WTC11 (cell line): Measurements from ENCODE around the gene PDE4B. TPM values are rescaled to one million over a fixed set of nuclear protein-coding genes. Genes with fewer than 3 reads are reported as not detected.

ENCODE experiments used
- ATAC-seq: fragments of 200-7000 bp; cut with Tn5 transposase; 2 replicates; pipeline ENCODE4 v1.10.0; 2021; ENCODE audit warnings: mild to moderate bottlenecking, moderate library complexity
- CTCF ChIA-PET: fragments of 300-600 bp; sonication (Branson Sonifier 250); formaldehyde crosslinking; loops from one replicate; lab custom pipeline; 2021; ENCODE audit warnings: antibody characterized with exemption; lab: Charles Lee
- POLR2A ChIA-PET: fragments of 350-600 bp; sonication (Branson Sonifier 250); formaldehyde crosslinking; loops from one replicate; lab custom pipeline; 2021; ENCODE audit warnings: antibody characterized with exemption; lab: Charles Lee
- DNase-seq: peaks from one replicate; pipeline ENCODE4 v3.0.0; 2021; ENCODE audit warnings: low spot score
- H3K27ac Mint-ChIP-seq: 2 replicates; pipeline ENCODE4 v1.8.0; 2021; ENCODE audit warnings: mixed read lengths
- H3K27me3 Mint-ChIP-seq: 2 replicates; pipeline ENCODE4 v1.8.0; 2021; ENCODE audit warnings: low read depth, mild to moderate bottlenecking, moderate library complexity, mixed read lengths
- H3K36me3 Mint-ChIP-seq: 2 replicates; pipeline ENCODE4 v1.8.0; 2021; ENCODE audit warnings: mixed read lengths
- H3K4me1 Mint-ChIP-seq: 2 replicates; pipeline ENCODE4 v1.8.0; 2022; ENCODE audit warnings: mixed read lengths
- H3K4me3 Mint-ChIP-seq: 2 replicates; pipeline ENCODE4 v1.8.0; 2021; ENCODE audit warnings: mild to moderate bottlenecking, moderate library complexity, mixed read lengths
- H3K9me3 Mint-ChIP-seq: 2 replicates; pipeline ENCODE4 v1.8.0; 2021; ENCODE audit warnings: mixed read lengths
- CBFB ChIP-seq: sonication (generic); formaldehyde crosslinking; IDR thresholded peaks from 2 replicates; pipeline ENCODE4 v1.8.1; 2022; ENCODE audit warnings: mild to moderate bottlenecking, low read depth, missing genetic modification reagents
- ESRRA ChIP-seq: sonication (generic); formaldehyde crosslinking; IDR thresholded peaks from 2 replicates; pipeline ENCODE4 v1.8.1; 2022; ENCODE audit warnings: mild to moderate bottlenecking, missing genetic modification reagents, borderline replicate concordance
- FOXJ3 ChIP-seq: sonication (generic); formaldehyde crosslinking; IDR thresholded peaks from 2 replicates; pipeline ENCODE4 v1.9.0; 2021; ENCODE audit warnings: missing genetic modification reagents, mild to moderate bottlenecking, borderline replicate concordance
- FOXP1 ChIP-seq: sonication (generic); formaldehyde crosslinking; IDR thresholded peaks from 2 replicates; pipeline ENCODE4 v1.8.0; 2022; ENCODE audit warnings: missing genetic modification reagents, mild to moderate bottlenecking, moderate library complexity, borderline replicate concordance
- GABPB1 ChIP-seq: sonication (generic); formaldehyde crosslinking; IDR thresholded peaks from 2 replicates; pipeline ENCODE4 v1.8.1; 2023; ENCODE audit warnings: mild to moderate bottlenecking, missing genetic modification reagents
- MXD4 ChIP-seq: fragments of 250-450 bp; sonication (Bioruptor Pico); IDR thresholded peaks from 2 replicates; pipeline ENCODE4 v1.8.0; 2021; ENCODE audit warnings: mild to moderate bottlenecking, moderate library complexity, borderline replicate concordance
- OVOL2 ChIP-seq: fragments of 250-450 bp; sonication (Bioruptor Pico); IDR thresholded peaks from 2 replicates; pipeline ENCODE4 v1.9.0; 2021; ENCODE audit warnings: mild to moderate bottlenecking, borderline replicate concordance
- SOX15 ChIP-seq: fragments of 250-450 bp; sonication (Bioruptor Pico); IDR thresholded peaks from 2 replicates; pipeline ENCODE4 v1.9.0; 2021; ENCODE audit warnings: mild to moderate bottlenecking
- STAT6 ChIP-seq: sonication (generic); formaldehyde crosslinking; conservative IDR thresholded peaks from 2 replicates; pipeline ENCODE4 v1.8.1; 2023; ENCODE audit warnings: mild to moderate bottlenecking, low read depth, missing genetic modification reagents, moderate library complexity
- ZNF138 ChIP-seq: sonication (generic); formaldehyde crosslinking; conservative IDR thresholded peaks from 2 replicates; pipeline ENCODE4 v1.8.1; 2022; ENCODE audit warnings: mild to moderate bottlenecking, moderate library complexity, missing genetic modification reagents
- ZNF232 ChIP-seq: sonication (generic); formaldehyde crosslinking; IDR thresholded peaks from 2 replicates; pipeline ENCODE4 v1.8.0; 2022; ENCODE audit warnings: mild to moderate bottlenecking, missing genetic modification reagents
- total RNA-seq: library from RNA; stranded (reverse); gene quantifications from 3 replicates; pipeline ENCODE4 v1.2.3, GENCODE V29; 2021
- TF ChIP-seq, protein P1 (sequence below): sonication (generic); formaldehyde crosslinking; IDR thresholded peaks from 2 replicates; pipeline ENCODE4 v1.8.0; 2023; ENCODE audit warnings: missing genetic modification reagents, mild to moderate bottlenecking, borderline replicate concordance
- TF ChIP-seq, protein P2 (sequence below): sonication (generic); formaldehyde crosslinking; IDR thresholded peaks from 2 replicates; pipeline ENCODE4 v1.8.1; 2023; ENCODE audit warnings: mild to moderate bottlenecking, missing genetic modification reagents, moderate library complexity
- TF ChIP-seq, protein P3 (sequence below): fragments of 250-450 bp; sonication (Bioruptor Pico); IDR thresholded peaks from 2 replicates; pipeline ENCODE4 v1.9.0; 2021; ENCODE audit warnings: mild to moderate bottlenecking
- TF ChIP-seq, protein P4 (sequence below): fragments of 250-450 bp; sonication (Bioruptor Pico); conservative IDR thresholded peaks from 2 replicates; pipeline ENCODE4 v1.9.0; 2021; ENCODE audit warnings: mild to moderate bottlenecking
- TF ChIP-seq, protein P5 (sequence below): fragments of 250-450 bp; sonication (Bioruptor Pico); IDR thresholded peaks from 2 replicates; pipeline ENCODE4 v1.9.0; 2021; ENCODE audit warnings: mild to moderate bottlenecking, borderline replicate concordance

Gene PDE4B
- total RNA-seq, 1 experiment from 2014 or later, result 8.0 TPM

DNA sequence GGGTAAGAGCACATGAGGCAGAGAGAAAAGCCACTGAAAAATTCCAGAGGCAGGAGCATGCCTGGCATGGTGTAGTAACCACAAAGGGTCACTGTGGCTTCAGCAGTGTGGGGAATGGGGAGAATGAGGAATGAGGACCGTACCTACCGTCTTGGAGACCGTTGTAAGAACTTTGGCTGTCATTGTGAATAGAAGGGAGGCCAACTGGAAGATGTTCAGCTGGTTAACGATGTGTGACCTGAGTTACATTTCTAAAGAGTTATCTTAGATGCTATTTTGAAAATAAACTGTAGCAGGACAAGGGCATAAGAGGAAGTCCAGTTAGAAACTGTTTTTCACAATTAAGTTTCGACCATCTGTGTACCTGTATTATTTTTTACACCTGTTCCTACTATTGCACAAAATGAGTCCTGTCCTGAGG is 375.8 kb downstream of the PDE4B start:
- peak; percentile 36; the same call in 1 of the 2 replicates for ATAC-seq
- CTCF ChIA-PET, result no interaction called here

GRCh38 chr1:66168948-66169671 is 376.4 kb downstream of the PDE4B start:
- H3K27ac Mint-ChIP-seq, result 0 out of 2 replicates have a peak overlapping the region, but pooled peaks have one; percentile 5
- CTCF ChIA-PET, result no interaction called here
- TF ChIP-seq OVOL2 (CRISPR knock-in tag), result no peak
- TF ChIP-seq FOXP1, result no peak
- TF ChIP-seq, protein P1, sequence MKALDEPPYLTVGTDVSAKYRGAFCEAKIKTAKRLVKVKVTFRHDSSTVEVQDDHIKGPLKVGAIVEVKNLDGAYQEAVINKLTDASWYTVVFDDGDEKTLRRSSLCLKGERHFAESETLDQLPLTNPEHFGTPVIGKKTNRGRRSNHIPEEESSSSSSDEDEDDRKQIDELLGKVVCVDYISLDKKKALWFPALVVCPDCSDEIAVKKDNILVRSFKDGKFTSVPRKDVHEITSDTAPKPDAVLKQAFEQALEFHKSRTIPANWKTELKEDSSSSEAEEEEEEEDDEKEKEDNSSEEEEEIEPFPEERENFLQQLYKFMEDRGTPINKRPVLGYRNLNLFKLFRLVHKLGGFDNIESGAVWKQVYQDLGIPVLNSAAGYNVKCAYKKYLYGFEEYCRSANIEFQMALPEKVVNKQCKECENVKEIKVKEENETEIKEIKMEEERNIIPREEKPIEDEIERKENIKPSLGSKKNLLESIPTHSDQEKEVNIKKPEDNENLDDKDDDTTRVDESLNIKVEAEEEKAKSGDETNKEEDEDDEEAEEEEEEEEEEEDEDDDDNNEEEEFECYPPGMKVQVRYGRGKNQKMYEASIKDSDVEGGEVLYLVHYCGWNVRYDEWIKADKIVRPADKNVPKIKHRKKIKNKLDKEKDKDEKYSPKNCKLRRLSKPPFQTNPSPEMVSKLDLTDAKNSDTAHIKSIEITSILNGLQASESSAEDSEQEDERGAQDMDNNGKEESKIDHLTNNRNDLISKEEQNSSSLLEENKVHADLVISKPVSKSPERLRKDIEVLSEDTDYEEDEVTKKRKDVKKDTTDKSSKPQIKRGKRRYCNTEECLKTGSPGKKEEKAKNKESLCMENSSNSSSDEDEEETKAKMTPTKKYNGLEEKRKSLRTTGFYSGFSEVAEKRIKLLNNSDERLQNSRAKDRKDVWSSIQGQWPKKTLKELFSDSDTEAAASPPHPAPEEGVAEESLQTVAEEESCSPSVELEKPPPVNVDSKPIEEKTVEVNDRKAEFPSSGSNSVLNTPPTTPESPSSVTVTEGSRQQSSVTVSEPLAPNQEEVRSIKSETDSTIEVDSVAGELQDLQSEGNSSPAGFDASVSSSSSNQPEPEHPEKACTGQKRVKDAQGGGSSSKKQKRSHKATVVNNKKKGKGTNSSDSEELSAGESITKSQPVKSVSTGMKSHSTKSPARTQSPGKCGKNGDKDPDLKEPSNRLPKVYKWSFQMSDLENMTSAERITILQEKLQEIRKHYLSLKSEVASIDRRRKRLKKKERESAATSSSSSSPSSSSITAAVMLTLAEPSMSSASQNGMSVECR (CRISPR knock-in tag), result no peak
- no peak for TF ChIP-seq ZNF138
- no peak for TF ChIP-seq ESRRA (CRISPR knock-in tag)
- no peak for TF ChIP-seq GABPB1
- no peak for TF ChIP-seq ZNF232 (CRISPR knock-in tag)
- TF ChIP-seq FOXJ3 (CRISPR knock-in tag), result no peak
- no peak for TF ChIP-seq SOX15
- H3K36me3 Mint-ChIP-seq, result no peaks in the 10 kb centered on the region
- no peaks in the 10 kb centered on the region for H3K27me3 Mint-ChIP-seq
- peaks cover 6% of the 10 kb centered on the region; the same call in 1 of the 2 replicates for H3K9me3 Mint-ChIP-seq
- no peak for DNase-seq
- H3K4me3 Mint-ChIP-seq, result no peak overlapping the region
- POLR2A ChIA-PET, result no interaction called here
- H3K4me1 Mint-ChIP-seq, result peaks cover 4% of the 10 kb centered on the region
- ATAC-seq, result no peak

More for the DNA sequence above, 375.8 kb downstream of the PDE4B start:
- H3K36me3 Mint-ChIP-seq, result no peaks in the 10 kb centered on the region
- H3K27ac Mint-ChIP-seq, result no peak overlapping the region
- H3K9me3 Mint-ChIP-seq, result peaks cover 6% of the 10 kb centered on the region; the same call in 1 of the 2 replicates
- no peaks in the 10 kb centered on the region for H3K27me3 Mint-ChIP-seq
- peaks cover 4% of the 10 kb centered on the region for H3K4me1 Mint-ChIP-seq
- POLR2A ChIA-PET, result no interaction called here
- DNase-seq, result no peak
- no peak for TF ChIP-seq CBFB (CRISPR knock-in tag)
- H3K4me3 Mint-ChIP-seq, result no peak overlapping the region

GRCh38 chr1:66172272-66172671 is 379.6 kb downstream of the PDE4B start:
- POLR2A ChIA-PET, result no interaction called here
- Mint-ChIP-seq H3K36me3 (no peaks in the 10 kb centered on the region), H3K4me1 (peaks cover 18% of the 10 kb centered on the region), H3K9me3 (no peaks in the 10 kb centered on the region), H3K4me3 (no peak overlapping the region), H3K27ac (no peak overlapping the region), H3K27me3 (no peaks in the 10 kb centered on the region)
- DNase-seq (no peak), ATAC-seq (no peak)
- CTCF ChIA-PET, result no interaction called here
- TF ChIP-seq, protein P2, sequence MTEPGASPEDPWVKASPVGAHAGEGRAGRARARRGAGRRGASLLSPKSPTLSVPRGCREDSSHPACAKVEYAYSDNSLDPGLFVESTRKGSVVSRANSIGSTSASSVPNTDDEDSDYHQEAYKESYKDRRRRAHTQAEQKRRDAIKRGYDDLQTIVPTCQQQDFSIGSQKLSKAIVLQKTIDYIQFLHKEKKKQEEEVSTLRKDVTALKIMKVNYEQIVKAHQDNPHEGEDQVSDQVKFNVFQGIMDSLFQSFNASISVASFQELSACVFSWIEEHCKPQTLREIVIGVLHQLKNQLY (CRISPR knock-in tag), result no peak
- TF ChIP-seq CBFB (CRISPR knock-in tag) (no peak), ZNF138 (no peak), MXD4 (CRISPR knock-in tag) (no peak), STAT6 (CRISPR knock-in tag) (no peak)
- TF ChIP-seq, protein P3, sequence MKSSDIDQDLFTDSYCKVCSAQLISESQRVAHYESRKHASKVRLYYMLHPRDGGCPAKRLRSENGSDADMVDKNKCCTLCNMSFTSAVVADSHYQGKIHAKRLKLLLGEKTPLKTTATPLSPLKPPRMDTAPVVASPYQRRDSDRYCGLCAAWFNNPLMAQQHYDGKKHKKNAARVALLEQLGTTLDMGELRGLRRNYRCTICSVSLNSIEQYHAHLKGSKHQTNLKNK, result no peak
- TF ChIP-seq, protein P4, sequence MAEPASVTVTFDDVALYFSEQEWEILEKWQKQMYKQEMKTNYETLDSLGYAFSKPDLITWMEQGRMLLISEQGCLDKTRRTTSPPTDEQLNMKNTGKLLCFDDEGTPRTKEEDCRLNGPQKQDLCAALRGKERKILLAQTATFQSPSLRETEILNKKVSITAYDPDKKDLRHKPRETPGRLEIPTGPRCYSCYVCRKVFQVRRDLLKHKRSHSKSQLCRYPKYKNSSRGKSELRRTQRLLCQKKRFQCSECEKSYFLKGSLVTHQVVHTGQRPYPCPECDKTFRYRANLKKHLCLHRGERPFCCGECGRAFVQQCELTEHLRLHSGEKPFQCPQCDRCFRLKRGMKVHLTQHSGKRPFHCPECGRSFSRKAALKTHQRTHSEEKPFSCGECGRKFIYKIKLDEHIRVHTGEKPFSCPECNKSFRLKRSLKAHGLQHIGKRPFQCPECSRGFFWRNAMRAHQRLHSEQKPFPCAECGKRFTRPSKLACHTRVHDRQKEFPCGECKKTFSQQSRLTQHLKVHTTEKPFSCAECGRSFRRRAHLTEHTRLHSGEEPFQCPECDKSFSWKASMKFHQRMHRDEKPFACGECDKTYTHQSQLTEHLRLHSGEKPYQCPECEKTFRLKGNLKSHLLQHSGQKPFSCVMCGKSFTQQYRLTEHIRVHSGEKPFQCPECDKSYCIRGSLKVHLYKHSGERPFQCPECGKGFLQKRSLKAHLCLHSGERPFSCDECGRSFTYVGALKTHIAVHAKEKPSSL, result no peak
- TF ChIP-seq, protein P5, sequence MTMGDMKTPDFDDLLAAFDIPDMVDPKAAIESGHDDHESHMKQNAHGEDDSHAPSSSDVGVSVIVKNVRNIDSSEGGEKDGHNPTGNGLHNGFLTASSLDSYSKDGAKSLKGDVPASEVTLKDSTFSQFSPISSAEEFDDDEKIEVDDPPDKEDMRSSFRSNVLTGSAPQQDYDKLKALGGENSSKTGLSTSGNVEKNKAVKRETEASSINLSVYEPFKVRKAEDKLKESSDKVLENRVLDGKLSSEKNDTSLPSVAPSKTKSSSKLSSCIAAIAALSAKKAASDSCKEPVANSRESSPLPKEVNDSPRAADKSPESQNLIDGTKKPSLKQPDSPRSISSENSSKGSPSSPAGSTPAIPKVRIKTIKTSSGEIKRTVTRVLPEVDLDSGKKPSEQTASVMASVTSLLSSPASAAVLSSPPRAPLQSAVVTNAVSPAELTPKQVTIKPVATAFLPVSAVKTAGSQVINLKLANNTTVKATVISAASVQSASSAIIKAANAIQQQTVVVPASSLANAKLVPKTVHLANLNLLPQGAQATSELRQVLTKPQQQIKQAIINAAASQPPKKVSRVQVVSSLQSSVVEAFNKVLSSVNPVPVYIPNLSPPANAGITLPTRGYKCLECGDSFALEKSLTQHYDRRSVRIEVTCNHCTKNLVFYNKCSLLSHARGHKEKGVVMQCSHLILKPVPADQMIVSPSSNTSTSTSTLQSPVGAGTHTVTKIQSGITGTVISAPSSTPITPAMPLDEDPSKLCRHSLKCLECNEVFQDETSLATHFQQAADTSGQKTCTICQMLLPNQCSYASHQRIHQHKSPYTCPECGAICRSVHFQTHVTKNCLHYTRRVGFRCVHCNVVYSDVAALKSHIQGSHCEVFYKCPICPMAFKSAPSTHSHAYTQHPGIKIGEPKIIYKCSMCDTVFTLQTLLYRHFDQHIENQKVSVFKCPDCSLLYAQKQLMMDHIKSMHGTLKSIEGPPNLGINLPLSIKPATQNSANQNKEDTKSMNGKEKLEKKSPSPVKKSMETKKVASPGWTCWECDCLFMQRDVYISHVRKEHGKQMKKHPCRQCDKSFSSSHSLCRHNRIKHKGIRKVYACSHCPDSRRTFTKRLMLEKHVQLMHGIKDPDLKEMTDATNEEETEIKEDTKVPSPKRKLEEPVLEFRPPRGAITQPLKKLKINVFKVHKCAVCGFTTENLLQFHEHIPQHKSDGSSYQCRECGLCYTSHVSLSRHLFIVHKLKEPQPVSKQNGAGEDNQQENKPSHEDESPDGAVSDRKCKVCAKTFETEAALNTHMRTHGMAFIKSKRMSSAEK (CRISPR knock-in tag), result no peak
